Osteoblast (primary cell): ENCODE data around the gene RHBDD3. TPM values are rescaled to one million over a fixed set of nuclear protein-coding genes. Genes with fewer than 3 reads are reported as not detected.

Experiments
- DNase-seq: peaks from one replicate; pipeline ENCODE4 v3.0.0; 2011; ENCODE audit warnings: low spot score, mixed read lengths; ENCODE audit not compliant: insufficient read length; ENCODE audit errors: missing footprints
- H2AFZ ChIP-seq: 2 replicates; pipeline ENCODE4 v1.6.0; 2011; ENCODE audit warnings: mild to moderate bottlenecking, low read length
- H3K27ac ChIP-seq: 2 replicates; pipeline ENCODE4 v1.5.1; 2011; ENCODE audit warnings: mild to moderate bottlenecking, low read depth, low read length, moderate library complexity
- H3K27me3 ChIP-seq: 2 replicates; pipeline ENCODE4 v1.6.0; 2012; ENCODE audit warnings: mild to moderate bottlenecking, control low read depth, inconsistent platforms, low read length, moderate library complexity; ENCODE audit not compliant: insufficient read depth
- H3K36me3 ChIP-seq: 2 replicates; pipeline ENCODE4 v1.5.1; 2011; ENCODE audit warnings: mild to moderate bottlenecking, low read length, control low read depth, moderate library complexity; ENCODE audit not compliant: insufficient read depth
- H3K4me1 ChIP-seq: 2 replicates; pipeline ENCODE4 v1.5.1; 2011; ENCODE audit warnings: mild to moderate bottlenecking, low read length, control low read depth, moderate library complexity; ENCODE audit not compliant: insufficient read depth
- H3K4me2 ChIP-seq: 2 replicates; pipeline ENCODE4 v1.6.0; 2011; ENCODE audit warnings: mild to moderate bottlenecking, low read length; ENCODE audit not compliant: insufficient read depth
- H3K4me3 ChIP-seq: fragments of 200-600 bp; sonication (generic); 3 replicates; pipeline ENCODE4 v1.5.1; 2012; ENCODE audit warnings: mild to moderate bottlenecking, low read length, inconsistent platforms; ENCODE audit not compliant: insufficient read depth
- H3K79me2 ChIP-seq: 2 replicates; pipeline ENCODE4 v1.6.0; 2012; ENCODE audit warnings: mild to moderate bottlenecking, low read length, control low read depth, inconsistent platforms; ENCODE audit not compliant: insufficient read depth
- H3K9me3 ChIP-seq: 2 replicates; pipeline ENCODE4 v1.5.1; 2011; ENCODE audit warnings: low read depth, low read length, control low read depth
- H4K20me1 ChIP-seq: 2 replicates; pipeline ENCODE4 v1.6.0; 2012; ENCODE audit warnings: mild to moderate bottlenecking, low read length, control low read depth; ENCODE audit not compliant: insufficient read depth
- total RNA-seq: library from RNA; depleted of rRNA; stranded (reverse); fragments of >200 nt; gene quantifications from 2 replicates; pipeline ENCODE4 v1.2.3, GENCODE V29; 2012
- TF ChIP-seq, protein P1 (sequence below): IDR thresholded peaks from 2 replicates; pipeline ENCODE4 v1.5.1; 2011; ENCODE audit warnings: mild to moderate bottlenecking, low read depth, low read length, moderate library complexity; ENCODE audit errors: extremely low read depth

Gene RHBDD3
- total RNA-seq, 1 donor: 25.0 TPM

- Histone ChIP-seq H4K20me1 (peaks cover 65% of the 10 kb centered on the region), H3K9me3 (no peaks in the 10 kb centered on the region), H3K4me3 (peak overlapping the region; percentile 98), H3K79me2 (peaks cover 93% of the 10 kb centered on the region), H2AFZ (no peak overlapping the region), H3K27me3 (no peaks in the 10 kb centered on the region), H3K4me2 (peak overlapping the region; percentile 98), H3K4me1 (peaks cover 48% of the 10 kb centered on the region), H3K36me3 (peaks cover 53% of the 10 kb centered on the region), H3K27ac (peak overlapping the region; percentile 100)
- TF ChIP-seq, protein P1, sequence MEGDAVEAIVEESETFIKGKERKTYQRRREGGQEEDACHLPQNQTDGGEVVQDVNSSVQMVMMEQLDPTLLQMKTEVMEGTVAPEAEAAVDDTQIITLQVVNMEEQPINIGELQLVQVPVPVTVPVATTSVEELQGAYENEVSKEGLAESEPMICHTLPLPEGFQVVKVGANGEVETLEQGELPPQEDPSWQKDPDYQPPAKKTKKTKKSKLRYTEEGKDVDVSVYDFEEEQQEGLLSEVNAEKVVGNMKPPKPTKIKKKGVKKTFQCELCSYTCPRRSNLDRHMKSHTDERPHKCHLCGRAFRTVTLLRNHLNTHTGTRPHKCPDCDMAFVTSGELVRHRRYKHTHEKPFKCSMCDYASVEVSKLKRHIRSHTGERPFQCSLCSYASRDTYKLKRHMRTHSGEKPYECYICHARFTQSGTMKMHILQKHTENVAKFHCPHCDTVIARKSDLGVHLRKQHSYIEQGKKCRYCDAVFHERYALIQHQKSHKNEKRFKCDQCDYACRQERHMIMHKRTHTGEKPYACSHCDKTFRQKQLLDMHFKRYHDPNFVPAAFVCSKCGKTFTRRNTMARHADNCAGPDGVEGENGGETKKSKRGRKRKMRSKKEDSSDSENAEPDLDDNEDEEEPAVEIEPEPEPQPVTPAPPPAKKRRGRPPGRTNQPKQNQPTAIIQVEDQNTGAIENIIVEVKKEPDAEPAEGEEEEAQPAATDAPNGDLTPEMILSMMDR: no peak
- DNase-seq: no peak
These were observed 2.1 kb upstream of the RHBDD3 start for GRCh38 chr22:29269731-29270474.

DNA sequence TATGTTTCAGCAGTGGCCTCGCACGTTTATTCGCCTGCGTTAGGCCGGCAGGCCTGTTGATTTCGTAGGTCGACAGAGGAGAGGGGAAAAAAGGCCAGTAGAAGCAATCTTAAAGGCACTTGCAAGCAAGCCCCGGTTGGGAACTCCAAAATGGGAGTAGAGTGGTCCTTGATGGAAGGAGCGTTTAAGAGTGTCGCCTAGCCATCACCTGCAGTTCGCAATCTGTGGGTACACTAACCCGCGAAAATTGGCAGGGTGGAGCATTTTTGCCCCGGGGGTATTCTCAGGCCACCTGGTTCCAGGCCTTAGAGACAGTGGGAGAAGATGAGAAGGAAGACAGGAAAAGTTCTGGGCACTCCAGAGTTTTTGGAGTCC lies 1.4 kb upstream of the RHBDD3 start:
- peaks cover 51% of the 10 kb centered on the region for H3K36me3 ChIP-seq
- peak; percentile 49 for DNase-seq
- H3K79me2 ChIP-seq: peaks cover 86% of the 10 kb centered on the region
- H3K9me3 ChIP-seq: no peaks in the 10 kb centered on the region
- H3K4me1 ChIP-seq: peaks cover 48% of the 10 kb centered on the region
- TF ChIP-seq, protein P1: no peak
- H3K27me3 ChIP-seq: no peaks in the 10 kb centered on the region
- H3K4me3 ChIP-seq: peak overlapping the region; percentile 98
- peaks cover 58% of the 10 kb centered on the region for H4K20me1 ChIP-seq
- no peak overlapping the region for H2AFZ ChIP-seq
- peak overlapping the region; percentile 98 for H3K4me2 ChIP-seq
- H3K27ac ChIP-seq: peak overlapping the region; percentile 100

- H3K36me3 ChIP-seq: peaks cover 48% of the 10 kb centered on the region
- DNase-seq: peak; percentile 92
- H3K4me1 ChIP-seq: peaks cover 48% of the 10 kb centered on the region
- peak overlapping the region; percentile 98 for H3K4me2 ChIP-seq
- peaks cover 52% of the 10 kb centered on the region for H4K20me1 ChIP-seq
- H2AFZ ChIP-seq: peak overlapping the region; percentile 99
- H3K27me3 ChIP-seq: no peaks in the 10 kb centered on the region
- H3K9me3 ChIP-seq: no peaks in the 10 kb centered on the region
- TF ChIP-seq, protein P1: no peak
- H3K27ac ChIP-seq: peak overlapping the region; percentile 100
- peaks cover 81% of the 10 kb centered on the region for H3K79me2 ChIP-seq
- peak overlapping the region; percentile 98 for H3K4me3 ChIP-seq
These were observed 889 bp upstream of the RHBDD3 start for GRCh38 chr22:29268511-29269229.

DNA sequence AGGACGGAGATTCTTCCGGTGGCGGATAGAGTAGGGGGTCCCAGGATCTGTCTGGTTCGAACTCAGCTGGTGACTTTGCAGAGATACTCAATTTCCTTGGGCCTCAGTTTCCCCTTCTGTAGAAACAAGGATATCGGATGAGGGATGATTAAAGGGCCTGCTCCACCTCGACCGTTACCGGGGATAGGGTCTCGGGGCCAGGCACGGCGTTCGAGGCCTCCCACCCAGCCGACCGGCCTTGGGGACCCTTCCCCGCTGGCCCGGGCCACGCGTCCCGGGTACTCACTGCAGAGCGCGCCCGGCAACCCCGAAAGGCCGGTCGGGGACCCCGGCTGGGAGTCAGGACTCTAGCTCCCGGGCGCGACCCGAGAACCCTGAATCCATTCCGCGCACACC lies 321 bp downstream of the RHBDD3 start:
- TF ChIP-seq, protein P1: no peak
- Histone ChIP-seq H3K4me3 (peak overlapping the region; percentile 98), H3K27ac (peak overlapping the region; percentile 100), H3K27me3 (no peaks in the 10 kb centered on the region), H3K4me2 (peak overlapping the region; percentile 98), H3K79me2 (peaks cover 68% of the 10 kb centered on the region), H4K20me1 (peaks cover 40% of the 10 kb centered on the region), H2AFZ (peak overlapping the region; percentile 92), H3K36me3 (peaks cover 36% of the 10 kb centered on the region), H3K4me1 (peaks cover 48% of the 10 kb centered on the region), H3K9me3 (no peaks in the 10 kb centered on the region)
- no peak for DNase-seq
